MM.1S (cell line): Measurements from ENCODE around the gene NEU4.

Experiments
- EZH2 ChIP-seq: fragments of 300-600 bp; sonication (generic); optimal IDR thresholded peaks from 2 replicates; pipeline ENCODE3; 2017; ENCODE audit warnings: low read depth, mild to moderate bottlenecking, antibody characterized with exemption, low read length, mixed read lengths
- TF ChIP-seq, protein P1 (sequence below): fragments of 300-600 bp; sonication (generic); IDR thresholded peaks from 2 replicates; pipeline ENCODE4 v1.5.1; 2016; ENCODE audit warnings: antibody characterized with exemption, low read length, mixed read lengths

GRCh38 chr2:241794250-241794823 lies 14.7 kb upstream of the NEU4 start:
- TF ChIP-seq, protein P1, sequence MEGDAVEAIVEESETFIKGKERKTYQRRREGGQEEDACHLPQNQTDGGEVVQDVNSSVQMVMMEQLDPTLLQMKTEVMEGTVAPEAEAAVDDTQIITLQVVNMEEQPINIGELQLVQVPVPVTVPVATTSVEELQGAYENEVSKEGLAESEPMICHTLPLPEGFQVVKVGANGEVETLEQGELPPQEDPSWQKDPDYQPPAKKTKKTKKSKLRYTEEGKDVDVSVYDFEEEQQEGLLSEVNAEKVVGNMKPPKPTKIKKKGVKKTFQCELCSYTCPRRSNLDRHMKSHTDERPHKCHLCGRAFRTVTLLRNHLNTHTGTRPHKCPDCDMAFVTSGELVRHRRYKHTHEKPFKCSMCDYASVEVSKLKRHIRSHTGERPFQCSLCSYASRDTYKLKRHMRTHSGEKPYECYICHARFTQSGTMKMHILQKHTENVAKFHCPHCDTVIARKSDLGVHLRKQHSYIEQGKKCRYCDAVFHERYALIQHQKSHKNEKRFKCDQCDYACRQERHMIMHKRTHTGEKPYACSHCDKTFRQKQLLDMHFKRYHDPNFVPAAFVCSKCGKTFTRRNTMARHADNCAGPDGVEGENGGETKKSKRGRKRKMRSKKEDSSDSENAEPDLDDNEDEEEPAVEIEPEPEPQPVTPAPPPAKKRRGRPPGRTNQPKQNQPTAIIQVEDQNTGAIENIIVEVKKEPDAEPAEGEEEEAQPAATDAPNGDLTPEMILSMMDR, result no peak
- no peak for TF ChIP-seq EZH2
